Measurements from ENCODE around the gene MIER2.

DNA sequence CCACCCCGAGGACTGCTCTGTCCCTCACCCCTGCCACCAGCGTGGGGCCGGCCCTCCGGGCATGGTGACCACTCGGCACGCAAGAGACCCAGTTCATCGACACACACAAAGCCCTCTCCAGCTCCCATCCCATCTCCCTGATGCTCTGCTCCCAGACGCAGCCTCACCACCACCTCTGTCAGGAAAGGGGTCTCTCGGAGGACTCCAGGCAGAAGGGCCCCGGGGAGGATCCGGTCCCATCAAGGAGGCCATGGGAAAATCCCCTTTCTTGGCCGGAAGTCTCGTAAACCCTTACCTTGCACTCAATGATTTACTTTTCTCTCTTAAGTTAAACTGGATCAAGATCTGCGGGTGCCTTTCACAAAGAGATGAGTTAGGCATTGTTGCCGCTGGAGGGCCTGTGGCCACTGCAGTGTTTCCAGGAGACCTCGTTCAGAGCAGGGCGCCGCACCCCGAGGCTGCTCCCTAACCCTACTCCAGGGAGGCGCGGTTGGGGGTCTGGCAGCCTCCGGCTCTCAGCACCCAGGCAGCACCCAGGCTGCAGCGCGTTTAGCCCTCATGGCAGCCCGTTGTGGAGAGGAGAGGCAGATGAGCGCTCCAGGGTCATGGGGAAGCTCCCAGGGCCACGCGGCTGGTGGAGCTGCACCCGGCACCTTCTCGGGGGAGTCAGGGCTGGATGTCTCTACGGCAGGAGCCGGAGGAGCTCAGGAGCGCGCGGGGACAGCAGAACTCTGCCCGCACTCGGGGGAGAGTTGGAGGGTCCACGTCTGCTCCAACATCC, 33.4 kb upstream of the MIER2 start:
- TF ChIP-seq CTCF (conservative IDR thresholded peaks at IDR 0.05) (no peak), ZFX (IDR thresholded peaks at IDR 0.05) (no peak)
